Heart right ventricle (tissue), 16 donors: ENCODE measurements around the gene PDK4. TPM values are rescaled to one million over a fixed set of nuclear protein-coding genes. Genes with fewer than 3 reads are reported as not detected.
A peak's percentile ranks its signal among the peaks of the same experiment; 100 is the strongest.

Source experiments
- ATAC-seq, 8 donors: fragments of 200-7000 bp; cut with Tn5 transposase; one replicate each; pipeline ENCODE4 v1.9.1; 2020; ENCODE audit warnings: mild to moderate bottlenecking in 8 of 8, moderate library complexity in 8 of 8, moderate number of reproducible peaks in 1 of 8
- DNase-seq, 2 donors: peaks; one replicate each; pipeline ENCODE4 v3.0.0-alpha.2; 2020
- H3K27ac ChIP-seq, 10 donors: fragments of 200-600 bp; sonication (generic) in 2 of 10; one replicate each; pipeline versions ENCODE4 v1.5.0 to v1.8.0; 2020 to 2022; ENCODE audit warnings: mild to moderate bottlenecking in 3 of 10
- H3K27me3 ChIP-seq, 7 donors: fragments of 200-600 bp; one replicate each; pipeline ENCODE4 v1.8.0; 2021 to 2022; ENCODE audit warnings: mild to moderate bottlenecking in 2 of 7
- H3K36me3 ChIP-seq, 9 donors: fragments of 200-600 bp; sonication (generic) in 1 of 9; one replicate each; pipeline versions ENCODE4 v1.5.0 to v1.8.0; 2020 to 2022; ENCODE audit warnings: mild to moderate bottlenecking in 2 of 9
- H3K4me1 ChIP-seq, 9 donors: fragments of 200-600 bp; sonication (generic) in 1 of 9; one replicate each; pipeline versions ENCODE4 v1.5.0 to v1.8.0; 2020 to 2022; ENCODE audit warnings: mild to moderate bottlenecking in 4 of 9
- H3K4me3 ChIP-seq, 10 donors: fragments of 200-600 bp; sonication (generic) in 2 of 10; one replicate each; pipeline versions ENCODE4 v1.5.0 to v1.8.0; 2020 to 2022; ENCODE audit warnings: mild to moderate bottlenecking in 7 of 10, moderate library complexity in 2 of 10
- H3K9me3 ChIP-seq, 11 donors: fragments of 200-600 bp in 10 of 11; sonication (generic) in 2 of 11; one replicate each; pipeline versions ENCODE4 v1.5.0 to v1.8.0; 2013 to 2022; ENCODE audit warnings: mild to moderate bottlenecking in 2 of 11, control low read depth in 1 of 11, moderate library complexity in 1 of 11
- WGBS, 2 donors: extraction: QIAGEN DNeasy Blood & Tissue Kit; methylation state at CpG; one replicate each; pipeline ENCODE4 v1.1.7; 2013; ENCODE audit warnings: inconsistent platforms in 1 of 2; 5-methylcytosine and 5-hydroxymethylcytosine counted together
- intact Hi-C, 10 donors: fragments of 100-400 bp; cut with DNase I; formaldehyde crosslinking; loops; one replicate each; pipeline versions ENCODE4 v1.11.1 to v1.14.2; 2022
- polyA plus RNA-seq, 2 donors: library from polyadenylated mRNA; stranded (reverse); fragments of 200-250 nt; gene quantifications; one replicate each; pipeline ENCODE4 v1.2.3, GENCODE V29; 2013
- total RNA-seq, 10 donors: library from RNA; stranded (reverse); fragmentation: NEBNext Ultra II Directional in 3 of 10; extraction: Animal tissue kit (Norgen Biotek cat#: 25700) in 3 of 10; gene quantifications; one replicate each; pipeline versions ENCODE4 v1.2.1 to v1.2.4, GENCODE V29; 2021 to 2023
- TF ChIP-seq, protein P1 (sequence below), 9 donors: fragments of 200-600 bp; sonication (generic) in 2 of 9; IDR thresholded peaks; one replicate each; pipeline versions ENCODE4 v1.5.0 to v1.8.0; 2021 to 2022; ENCODE audit warnings: antibody characterized with exemption in 9 of 9, mild to moderate bottlenecking in 5 of 9, moderate library complexity in 1 of 9
- donor health status: Arrhythmogenic right ventricular cardiomyopathy.
- donor health status: ischemic (EF 13 %, LVEDD 7.1; RV severe dilation, severe dysfunction).
- donor health status: healthy with polysubstance abuse.
- donor health status: DM: no; HTN: yes; CAD: no.
- donor health status: DM: no; HTN: no; CAD: no.
- donor health status: ischemic (EF 25% LVEDD 6.9; RV normal size, moderate dysfunction).
- donor health status: ischemic (EF 25% LVEDD 5.7; RV mildly dilated, moderate dysfunction).
- donor health status: healthy.
- donor health status: DM: yes; HTN: yes; CAD: no.
- donor health status: Ischemic cardiomyopathy.
- donor health status: ischemic (EF 35%, LVEDD 5.7; RV mildly dilated, moderate dysfunction).
- donor health status: nonischemic (EF 11% LVEDD 7.7; RV severe dilation, severe dysfunction).
- donor health status: DM: yes; HTN: yes; CAD: no.
- donor health status: PGD.
- donor health status: ischemic (EF 29% LVEDD 5.4; RV normal size, mild dysfunction).
- donor health status: nonischemic (EF 23%, LVEDD 6.1; RV moderate dilation, normal function).

The PDK4 gene
- total and polyA plus RNA-seq, 12 donors = 63.0 to 2,183 (median 269) TPM

DNA sequence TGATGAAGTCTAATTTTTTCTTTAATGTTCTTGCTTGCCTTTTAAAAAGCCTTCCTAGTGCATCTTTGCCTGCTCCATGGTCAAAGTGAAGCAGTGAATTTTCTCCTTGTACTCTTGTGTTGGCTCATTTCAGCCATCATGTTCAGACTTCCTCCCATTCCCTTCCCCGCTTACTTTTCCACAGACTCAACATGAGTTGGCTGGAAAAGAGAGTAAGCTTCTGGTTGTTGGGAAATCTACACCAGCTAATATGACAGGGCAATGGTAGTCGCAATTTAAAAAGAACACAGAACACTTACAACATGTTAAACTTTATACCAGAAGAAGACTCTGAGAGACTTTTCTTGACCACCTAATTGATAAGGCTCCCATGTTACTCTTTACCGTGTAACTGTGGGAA is 24.3 kb upstream of the PDK4 start:
- no peaks in the 10 kb centered on the region for H3K36me3 ChIP-seq
- intact Hi-C loops = no loop called here
- H3K27ac ChIP-seq = no peak overlapping the region
- no peak for DNase-seq
- TF ChIP-seq, protein P1, sequence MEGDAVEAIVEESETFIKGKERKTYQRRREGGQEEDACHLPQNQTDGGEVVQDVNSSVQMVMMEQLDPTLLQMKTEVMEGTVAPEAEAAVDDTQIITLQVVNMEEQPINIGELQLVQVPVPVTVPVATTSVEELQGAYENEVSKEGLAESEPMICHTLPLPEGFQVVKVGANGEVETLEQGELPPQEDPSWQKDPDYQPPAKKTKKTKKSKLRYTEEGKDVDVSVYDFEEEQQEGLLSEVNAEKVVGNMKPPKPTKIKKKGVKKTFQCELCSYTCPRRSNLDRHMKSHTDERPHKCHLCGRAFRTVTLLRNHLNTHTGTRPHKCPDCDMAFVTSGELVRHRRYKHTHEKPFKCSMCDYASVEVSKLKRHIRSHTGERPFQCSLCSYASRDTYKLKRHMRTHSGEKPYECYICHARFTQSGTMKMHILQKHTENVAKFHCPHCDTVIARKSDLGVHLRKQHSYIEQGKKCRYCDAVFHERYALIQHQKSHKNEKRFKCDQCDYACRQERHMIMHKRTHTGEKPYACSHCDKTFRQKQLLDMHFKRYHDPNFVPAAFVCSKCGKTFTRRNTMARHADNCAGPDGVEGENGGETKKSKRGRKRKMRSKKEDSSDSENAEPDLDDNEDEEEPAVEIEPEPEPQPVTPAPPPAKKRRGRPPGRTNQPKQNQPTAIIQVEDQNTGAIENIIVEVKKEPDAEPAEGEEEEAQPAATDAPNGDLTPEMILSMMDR (IDR thresholded peaks at IDR 0.05) = no peak
- peaks cover 0 to 22% (median 0%) of the 10 kb centered on the region in 11 donors for H3K9me3 ChIP-seq
- no peaks in the 10 kb centered on the region for H3K27me3 ChIP-seq
- ATAC-seq = peak in 1 of 8 donors; percentile 37
- no peaks in the 10 kb centered on the region for H3K4me1 ChIP-seq
- H3K4me3 ChIP-seq = no peak overlapping the region
- WGBS, 2 donors = 62 to 94% methylated on average over 3 of the region's 3 CpGs

DNA sequence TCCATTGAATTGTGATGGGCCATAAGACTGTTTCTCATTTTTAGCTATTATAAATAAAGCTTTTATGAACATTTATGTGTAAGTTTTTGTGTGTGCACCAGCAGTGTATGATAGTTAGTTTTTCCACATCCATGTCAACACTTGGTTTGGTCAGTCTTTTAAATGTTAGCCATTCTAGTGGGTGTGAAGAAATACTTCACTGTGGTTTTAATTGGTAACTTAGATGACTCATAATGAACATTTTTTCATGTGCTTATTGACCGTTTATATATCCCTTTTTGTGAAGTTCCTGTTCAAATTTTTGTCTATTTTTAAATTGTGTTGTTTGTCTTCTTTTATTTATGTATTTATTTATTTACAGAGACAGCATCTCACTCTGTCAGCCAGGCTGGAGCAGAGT is 23.6 kb upstream of the PDK4 start:
- ATAC-seq (no peak), DNase-seq (no peak)
- intact Hi-C loops = no loop called here
- Histone ChIP-seq H3K4me3 (no peak overlapping the region), H3K4me1 (no peaks in the 10 kb centered on the region), H3K36me3 (no peaks in the 10 kb centered on the region), H3K9me3 (peaks cover 0 to 30% (median 0%) of the 10 kb centered on the region in 11 donors), H3K27me3 (no peaks in the 10 kb centered on the region), H3K27ac (no peak overlapping the region)
- 59 to 84% methylated on average over 1 of the region's 1 CpG for WGBS, 2 donors
- TF ChIP-seq, protein P1 (IDR thresholded peaks at IDR 0.05) = no peak

DNA sequence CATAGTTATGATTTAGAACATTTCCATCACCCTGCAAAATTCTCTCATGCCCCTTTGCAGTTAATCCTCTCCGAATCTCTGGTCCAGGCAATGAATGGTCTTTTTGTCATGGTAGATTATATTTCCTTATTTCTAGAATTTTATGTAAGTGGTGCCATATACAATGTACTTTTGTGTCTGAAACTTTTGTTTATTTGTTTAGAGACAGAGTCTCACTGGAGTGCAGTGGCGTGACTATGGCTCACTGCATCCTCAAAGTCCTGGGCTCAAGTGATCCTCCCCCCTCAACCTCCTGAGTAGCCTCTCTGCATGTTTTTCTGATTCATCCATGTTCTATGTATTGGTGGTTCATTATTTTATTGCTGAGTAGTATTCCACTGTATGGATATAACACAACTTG is 23.2 kb upstream of the PDK4 start:
- WGBS, 2 donors = 95 to 98% methylated on average over 2 of the region's 2 CpGs
- ATAC-seq = no peak
- Histone ChIP-seq H3K4me3 (no peak overlapping the region), H3K27me3 (no peaks in the 10 kb centered on the region), H3K9me3 (peaks cover 0 to 34% (median 0%) of the 10 kb centered on the region in 11 donors), H3K4me1 (no peaks in the 10 kb centered on the region), H3K36me3 (no peaks in the 10 kb centered on the region), H3K27ac (no peak overlapping the region)
- TF ChIP-seq, protein P1 (IDR thresholded peaks at IDR 0.05) = no peak
- intact Hi-C loops = no loop called here
- no peak for DNase-seq

DNA sequence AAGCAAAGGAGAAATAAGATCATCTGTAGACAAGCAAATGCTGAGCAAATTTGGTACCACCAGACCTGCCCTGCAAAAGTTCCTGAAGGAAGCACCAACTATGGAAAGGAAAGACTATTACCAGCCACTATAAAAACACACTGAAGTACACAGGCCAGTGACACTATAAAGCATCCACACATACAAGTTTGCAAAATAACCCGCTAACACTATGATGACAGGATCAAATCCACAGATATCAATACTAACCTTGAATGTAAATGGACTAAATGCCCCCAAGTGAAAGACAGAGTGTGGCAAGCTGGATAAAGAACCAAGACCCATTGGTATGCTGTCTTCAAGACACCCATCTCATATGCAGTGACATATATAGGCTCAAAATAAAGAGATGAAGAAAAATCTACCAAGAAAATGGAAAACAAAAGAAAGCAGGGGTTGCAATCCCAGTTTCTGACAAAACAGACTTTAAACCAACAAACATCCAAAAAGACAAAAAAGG is 18.2 kb upstream of the PDK4 start:
- no peaks in the 10 kb centered on the region for H3K36me3 ChIP-seq
- ATAC-seq (no peak), DNase-seq (no peak)
- no peak overlapping the region for H3K4me3 ChIP-seq
- no peak overlapping the region for H3K27ac ChIP-seq
- TF ChIP-seq, protein P1 (IDR thresholded peaks at IDR 0.05) = no peak
- H3K27me3 ChIP-seq = no peaks in the 10 kb centered on the region
- 100% methylated on average over 1 of the region's 1 CpG for WGBS, 2 donors
- intact Hi-C loops = loop anchor here in 1 of 10 donors (5.0 kb wide), 1 partner anchor 68 kb away; no protein-coding TSS in a partner anchor
- peaks cover 0 to 25% (median 14%) of the 10 kb centered on the region in 9 donors for H3K4me1 ChIP-seq
- H3K9me3 ChIP-seq = peaks cover 0 to 42% (median 0%) of the 10 kb centered on the region in 11 donors
